ENCODE data around the gene TDG.

TDG gene

GRCh38 chr12:103947871-103948555, 17.7 kb upstream of the TDG start:
- no peak for TF ChIP-seq JUND (IDR thresholded peaks at IDR 0.05; ENCODE audit: low read depth)
- no peak for DNase-seq (ENCODE audit: low read depth in 1 of 2, low spot score in 1 of 2)
- in situ Hi-C loops (cut with HindIII; ENCODE audit: low pct_unique_long_range_greater_than_20kb, low sequenced_read_pairs), result no loop called here

GRCh38 chr12:103948746-103949406, 16.8 kb upstream of the TDG start:
- in situ Hi-C loops (cut with HindIII; ENCODE audit: low pct_unique_long_range_greater_than_20kb, low sequenced_read_pairs), result no loop called here
- TF ChIP-seq JUND (IDR thresholded peaks at IDR 0.05; ENCODE audit: low read depth), result no peak
- no peak for DNase-seq (ENCODE audit: low read depth in 1 of 2, low spot score in 1 of 2)

GRCh38 chr12:103952497-103952896, 13.2 kb upstream of the TDG start:
- TF ChIP-seq JUND (IDR thresholded peaks at IDR 0.05; ENCODE audit: low read depth), result no peak
- DNase-seq (ENCODE audit: low read depth in 1 of 2, low spot score in 1 of 2), result no peak
- in situ Hi-C loops (cut with HindIII; ENCODE audit: low pct_unique_long_range_greater_than_20kb, low sequenced_read_pairs), result no loop called here

GRCh38 chr12:103955811-103956508, 9.7 kb upstream of the TDG start:
- in situ Hi-C loops (cut with HindIII; ENCODE audit: low pct_unique_long_range_greater_than_20kb, low sequenced_read_pairs), result no loop called here
- no peak for TF ChIP-seq JUND (IDR thresholded peaks at IDR 0.05; ENCODE audit: low read depth)

GRCh38 chr12:103956509-103957027, 9.1 kb upstream of the TDG start:
- DNase-seq (ENCODE audit: low read depth in 1 of 2, low spot score in 1 of 2), result peak; percentile 27 to 49
- in situ Hi-C loops (cut with HindIII; ENCODE audit: low pct_unique_long_range_greater_than_20kb, low sequenced_read_pairs), result no loop called here

More at GRCh38 chr12:103955811-103956508, 9.7 kb upstream of the TDG start:
- peak; percentile 9 to 27 for DNase-seq (ENCODE audit: low read depth in 1 of 2, low spot score in 1 of 2)

GRCh38 chr12:103957865-103958388, 7.7 kb upstream of the TDG start:
- no peak for DNase-seq (ENCODE audit: low read depth in 1 of 2, low spot score in 1 of 2)
- no peak for TF ChIP-seq JUND (IDR thresholded peaks at IDR 0.05; ENCODE audit: low read depth)
- in situ Hi-C loops (cut with HindIII; ENCODE audit: low pct_unique_long_range_greater_than_20kb, low sequenced_read_pairs), result no loop called here

More at GRCh38 chr12:103956509-103957027, 9.1 kb upstream of the TDG start:
- TF ChIP-seq JUND (IDR thresholded peaks at IDR 0.05; ENCODE audit: low read depth), result no peak

- no peak for TF ChIP-seq JUND (IDR thresholded peaks at IDR 0.05; ENCODE audit: low read depth)
- in situ Hi-C loops (cut with HindIII; ENCODE audit: low pct_unique_long_range_greater_than_20kb, low sequenced_read_pairs), result no loop called here
- no peak for DNase-seq (ENCODE audit: low read depth in 1 of 2, low spot score in 1 of 2)
These were observed 7.1 kb upstream of the TDG start for GRCh38 chr12:103958621-103959020.

- in situ Hi-C loops (cut with HindIII; ENCODE audit: low pct_unique_long_range_greater_than_20kb, low sequenced_read_pairs), result no loop called here
- TF ChIP-seq JUND (IDR thresholded peaks at IDR 0.05; ENCODE audit: low read depth), result no peak
- DNase-seq (ENCODE audit: low read depth in 1 of 2, low spot score in 1 of 2), result no peak
These were observed 5.0 kb upstream of the TDG start for GRCh38 chr12:103960616-103961227.

GRCh38 chr12:103962493-103962892, 3.2 kb upstream of the TDG start:
- in situ Hi-C loops (cut with HindIII; ENCODE audit: low pct_unique_long_range_greater_than_20kb, low sequenced_read_pairs), result no loop called here
- TF ChIP-seq JUND (IDR thresholded peaks at IDR 0.05; ENCODE audit: low read depth), result no peak

GRCh38 chr12:103964805-103965204, 867 bp upstream of the TDG start:
- DNase-seq (ENCODE audit: low read depth in 1 of 2, low spot score in 1 of 2), result no peak
- no peak for TF ChIP-seq JUND (IDR thresholded peaks at IDR 0.05; ENCODE audit: low read depth)
- in situ Hi-C loops (cut with HindIII; ENCODE audit: low pct_unique_long_range_greater_than_20kb, low sequenced_read_pairs), result no loop called here

More at GRCh38 chr12:103962493-103962892, 3.2 kb upstream of the TDG start:
- DNase-seq (ENCODE audit: low read depth in 1 of 2, low spot score in 1 of 2), result peak in 1 of 2 experiments; percentile 39

GRCh38 chr12:103965255-103965589, 450 bp upstream of the TDG start:
- in situ Hi-C loops (cut with HindIII; ENCODE audit: low pct_unique_long_range_greater_than_20kb, low sequenced_read_pairs), result no loop called here

GRCh38 chr12:103966736-103967135, 1.1 kb downstream of the TDG start:
- in situ Hi-C loops (cut with HindIII; ENCODE audit: low pct_unique_long_range_greater_than_20kb, low sequenced_read_pairs), result no loop called here
- TF ChIP-seq JUND (IDR thresholded peaks at IDR 0.05; ENCODE audit: low read depth), result no peak
- DNase-seq (ENCODE audit: low read depth in 1 of 2, low spot score in 1 of 2), result no peak

More at GRCh38 chr12:103965255-103965589, 450 bp upstream of the TDG start:
- no peak for TF ChIP-seq JUND (IDR thresholded peaks at IDR 0.05; ENCODE audit: low read depth)
- DNase-seq (ENCODE audit: low read depth in 1 of 2, low spot score in 1 of 2), result no peak
